ENCODE measurements around the gene SPRTN.

GRCh38 chr1:231386466-231386865 is 48.4 kb downstream of the SPRTN start:
- TF ChIP-seq CTCF (IDR thresholded peaks at IDR 0.05), result no peak
- no peak for TF ChIP-seq POLR2A (IDR thresholded peaks at IDR 0.05)

Data from adrenal gland (tissue), 5 donors.